Pancreas (tissue), 10 donors: ENCODE measurements around the gene KCNMB4. TPM values are rescaled to one million over a fixed set of nuclear protein-coding genes. Genes with fewer than 3 reads are reported as not detected.

Source experiments
- ATAC-seq, 4 donors: fragments of 200-7000 bp; cut with Tn5 transposase; one replicate each; pipeline versions ENCODE4 v1.8.0 to v1.9.1; 2020; ENCODE audit warnings: mild to moderate bottlenecking in 4 of 4, moderate library complexity in 4 of 4
- DNase-seq, 6 donors: peaks; one replicate each; pipeline ENCODE4 v3.0.0-alpha.2; 2020
- FAIRE-seq: peaks from 2 replicates; lab custom pipeline; 2012; peaks lifted over from hg19 to GRCh38; lab: Jason Lieb, UNC
- H3K27ac ChIP-seq, 4 donors: fragments of 200-600 bp; sonication (generic); 1 replicate in 3 of 4; 2 replicates in 1 of 4; pipeline versions ENCODE4 v1.5.0 to v1.8.0; 2020
- H3K27me3 ChIP-seq, 4 donors: fragments of 200-600 bp; one replicate each; pipeline ENCODE4 v1.8.0; 2021
- H3K36me3 ChIP-seq, 3 donors: fragments of 200-600 bp; sonication (generic) in 1 of 3; one replicate each; pipeline versions ENCODE4 v1.5.0 to v1.8.0; 2020 to 2021
- H3K4me1 ChIP-seq, 3 donors: fragments of 200-600 bp; one replicate each; pipeline ENCODE4 v1.8.0; 2021
- H3K4me3 ChIP-seq, 4 donors: fragments of 200-600 bp; sonication (generic) in 2 of 4; one replicate each; pipeline versions ENCODE4 v1.5.0 to v1.8.0; 2020 to 2021
- H3K9me3 ChIP-seq, 4 donors: fragments of 200-600 bp; one replicate each; pipeline ENCODE4 v1.8.0; 2021
- WGBS, 2 donors: extraction: QIAGEN DNeasy Blood & Tissue Kit; methylation state at CpG; one replicate each; pipeline ENCODE4 v1.1.7; 2013; 5-methylcytosine and 5-hydroxymethylcytosine counted together
- intact Hi-C, 3 donors: fragments of 100-400 bp; cut with DNase I; formaldehyde crosslinking; loops; one replicate each; pipeline versions ENCODE4 v1.11.1 to v1.14.2; 2022
- polyA plus RNA-seq, 2 donors: library from polyadenylated mRNA; stranded (reverse); fragments of 200-250 nt; gene quantifications; one replicate each; pipeline ENCODE4 v1.2.3, GENCODE V29; 2013
- total RNA-seq, 6 donors: library from RNA; stranded (reverse); fragmentation: NEBNext Ultra II Directional in 4 of 6; extraction: Animal tissue kit (Norgen Biotek cat#: 25700) in 4 of 6; gene quantifications; one replicate each; pipeline versions ENCODE4 v1.2.1 to v1.2.4, GENCODE V29; 2021 to 2023
- TF ChIP-seq, protein P1 (sequence below), 4 donors: fragments of 200-600 bp; sonication (generic) in 3 of 4; IDR thresholded peaks; one replicate each; pipeline versions ENCODE4 v1.5.0 to v1.8.0; 2021; ENCODE audit warnings: antibody characterized with exemption in 4 of 4
- donor health status: healthy with polysubstance abuse.
- donor health status: DM: no; HTN: no; CAD: no; lungs with moderate emphysema.
- donor health status: DM: no; HTN: no; CAD: no.
- donor health status: control.
- donor health status: control.
- donor health status: Bipolar disorder and iron deficiency.
- donor health status: DM: yes; HTN: yes; CAD: no.
- donor health status: DM: no; HTN: no; CAD: no.
- donor health status: DM: no; HTN: no; CAD: no.
- donor health status: DM: yes; HTN: yes; CAD: no.

The KCNMB4 gene
- total and polyA plus RNA-seq, 8 donors, result 0.12 to 1.1 (median 0.33) TPM

DNA sequence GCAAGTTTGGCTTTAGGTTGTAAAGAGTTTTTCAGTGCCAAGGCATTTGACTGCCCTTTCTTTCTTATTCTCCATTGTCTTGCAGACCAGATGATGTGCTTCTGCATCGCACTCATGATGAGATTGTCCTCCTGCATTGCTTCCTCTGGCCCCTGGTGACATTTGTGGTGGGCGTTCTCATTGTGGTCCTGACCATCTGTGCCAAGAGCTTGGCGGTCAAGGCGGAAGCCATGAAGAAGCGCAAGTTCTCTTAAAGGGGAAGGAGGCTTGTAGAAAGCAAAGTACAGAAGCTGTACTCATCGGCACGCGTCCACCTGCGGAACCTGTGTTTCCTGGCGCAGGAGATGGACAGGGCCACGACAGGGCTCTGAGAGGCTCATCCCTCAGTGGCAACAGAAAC lies 64.3 kb downstream of the KCNMB4 start:
- Histone ChIP-seq H3K9me3 (no peaks in the 10 kb centered on the region), H3K27me3 (no peaks in the 10 kb centered on the region), H3K4me3 (no peak overlapping the region), H3K4me1 (no peaks in the 10 kb centered on the region), H3K27ac (no peak overlapping the region), H3K36me3 (no peaks in the 10 kb centered on the region)
- no peak for ATAC-seq
- no peak for FAIRE-seq
- WGBS, 2 donors, result 86 to 88% methylated on average over 11 of the region's 11 CpGs
- no peak for DNase-seq
- TF ChIP-seq, protein P1, sequence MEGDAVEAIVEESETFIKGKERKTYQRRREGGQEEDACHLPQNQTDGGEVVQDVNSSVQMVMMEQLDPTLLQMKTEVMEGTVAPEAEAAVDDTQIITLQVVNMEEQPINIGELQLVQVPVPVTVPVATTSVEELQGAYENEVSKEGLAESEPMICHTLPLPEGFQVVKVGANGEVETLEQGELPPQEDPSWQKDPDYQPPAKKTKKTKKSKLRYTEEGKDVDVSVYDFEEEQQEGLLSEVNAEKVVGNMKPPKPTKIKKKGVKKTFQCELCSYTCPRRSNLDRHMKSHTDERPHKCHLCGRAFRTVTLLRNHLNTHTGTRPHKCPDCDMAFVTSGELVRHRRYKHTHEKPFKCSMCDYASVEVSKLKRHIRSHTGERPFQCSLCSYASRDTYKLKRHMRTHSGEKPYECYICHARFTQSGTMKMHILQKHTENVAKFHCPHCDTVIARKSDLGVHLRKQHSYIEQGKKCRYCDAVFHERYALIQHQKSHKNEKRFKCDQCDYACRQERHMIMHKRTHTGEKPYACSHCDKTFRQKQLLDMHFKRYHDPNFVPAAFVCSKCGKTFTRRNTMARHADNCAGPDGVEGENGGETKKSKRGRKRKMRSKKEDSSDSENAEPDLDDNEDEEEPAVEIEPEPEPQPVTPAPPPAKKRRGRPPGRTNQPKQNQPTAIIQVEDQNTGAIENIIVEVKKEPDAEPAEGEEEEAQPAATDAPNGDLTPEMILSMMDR (IDR thresholded peaks at IDR 0.05), result no peak
- intact Hi-C loops, result no loop called here

DNA sequence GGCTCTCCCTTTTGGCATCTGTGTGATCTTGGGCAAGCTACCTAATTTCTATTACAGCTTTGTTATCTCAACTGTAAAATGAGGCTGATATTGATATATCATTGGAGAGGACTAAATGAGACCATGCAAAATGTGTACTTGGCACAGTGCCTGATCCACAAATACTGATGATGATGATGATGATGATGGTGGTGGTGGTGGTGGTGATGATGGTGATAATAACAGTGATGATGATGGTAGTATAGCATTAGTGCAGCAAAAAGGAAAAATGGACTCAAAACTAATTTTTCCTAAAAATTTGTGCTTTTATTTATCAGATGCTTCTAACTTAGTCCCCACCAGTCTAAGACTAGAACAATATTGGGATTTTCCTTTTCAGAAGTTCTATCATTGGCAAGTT lies 70.7 kb downstream of the KCNMB4 start:
- Histone ChIP-seq H3K4me3 (no peak overlapping the region), H3K4me1 (no peaks in the 10 kb centered on the region), H3K27me3 (no peaks in the 10 kb centered on the region), H3K27ac (no peak overlapping the region), H3K36me3 (no peaks in the 10 kb centered on the region), H3K9me3 (no peaks in the 10 kb centered on the region)
- TF ChIP-seq, protein P1 (IDR thresholded peaks at IDR 0.05), result no peak
- ATAC-seq (no peak), DNase-seq (no peak), FAIRE-seq (no peak)
- intact Hi-C loops, result no loop called here

DNA sequence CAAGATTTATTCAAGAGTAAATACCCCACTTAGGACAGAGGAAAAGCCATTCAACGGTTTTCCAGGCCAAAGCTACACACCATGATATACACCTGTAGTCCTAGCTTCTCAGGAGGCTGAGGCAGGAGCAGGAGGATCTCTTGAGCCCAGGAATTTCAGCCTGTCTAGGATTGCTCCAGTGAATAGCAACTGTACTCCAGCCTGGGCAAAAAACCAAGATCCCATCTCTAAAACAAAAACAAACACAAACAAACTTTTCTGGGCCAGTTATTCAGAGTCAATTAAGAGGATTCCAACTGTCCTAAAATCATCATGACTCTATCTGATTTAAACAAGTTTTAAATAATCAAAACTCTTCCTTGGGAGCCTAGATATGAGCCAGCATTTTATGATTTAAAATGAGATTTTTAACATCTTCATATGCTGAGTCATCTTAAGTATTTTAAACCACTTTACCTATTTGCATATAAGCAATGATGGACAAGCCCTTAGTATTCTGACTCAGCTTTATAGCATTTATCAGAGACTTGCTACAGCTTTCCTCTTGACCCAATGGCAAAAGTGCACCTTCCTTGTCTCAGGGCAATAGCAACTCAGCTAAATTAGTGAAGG lies 77.1 kb downstream of the KCNMB4 start:
- ATAC-seq (no peak), FAIRE-seq (no peak), DNase-seq (no peak)
- whole genome bisulfite sequencing, 2 donors, result 0% methylated on average over 1 of the region's 1 CpG
- TF ChIP-seq, protein P1 (IDR thresholded peaks at IDR 0.05), result no peak
- no peaks in the 10 kb centered on the region for H3K27me3 ChIP-seq
- intact Hi-C loops, result no loop called here
- no peak overlapping the region for H3K27ac ChIP-seq
- H3K4me1 ChIP-seq, result no peaks in the 10 kb centered on the region
- H3K36me3 ChIP-seq, result no peaks in the 10 kb centered on the region
- no peak overlapping the region for H3K4me3 ChIP-seq
- no peaks in the 10 kb centered on the region for H3K9me3 ChIP-seq

DNA sequence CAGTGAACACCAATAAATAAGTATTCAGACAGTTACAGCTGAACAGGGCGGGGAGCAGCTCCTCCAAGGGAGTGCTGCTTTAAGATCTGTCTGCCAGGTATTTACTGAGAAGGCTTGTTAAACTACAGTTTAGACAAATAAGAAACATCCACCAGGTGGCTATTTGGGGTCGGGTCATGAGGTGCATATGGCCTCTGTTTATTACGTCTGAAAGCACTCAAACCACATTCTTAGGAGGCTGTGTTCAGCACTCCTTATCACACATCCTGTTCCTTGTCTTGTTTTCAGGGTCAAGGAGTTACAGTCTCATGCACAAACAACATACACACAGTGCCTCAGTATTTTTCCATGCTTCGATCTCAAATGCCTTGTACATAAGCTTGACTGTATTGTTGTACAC lies 78.8 kb downstream of the KCNMB4 start:
- Histone ChIP-seq H3K9me3 (no peaks in the 10 kb centered on the region), H3K36me3 (no peaks in the 10 kb centered on the region), H3K4me1 (no peaks in the 10 kb centered on the region), H3K27me3 (no peaks in the 10 kb centered on the region), H3K4me3 (no peak overlapping the region), H3K27ac (no peak overlapping the region)
- intact Hi-C loops, result no loop called here
- no peak for FAIRE-seq
- ATAC-seq, result no peak
- DNase-seq, result no peak
- TF ChIP-seq, protein P1 (IDR thresholded peaks at IDR 0.05), result no peak
- 49 to 50% methylated on average over 4 of the region's 4 CpGs for WGBS, 2 donors

DNA sequence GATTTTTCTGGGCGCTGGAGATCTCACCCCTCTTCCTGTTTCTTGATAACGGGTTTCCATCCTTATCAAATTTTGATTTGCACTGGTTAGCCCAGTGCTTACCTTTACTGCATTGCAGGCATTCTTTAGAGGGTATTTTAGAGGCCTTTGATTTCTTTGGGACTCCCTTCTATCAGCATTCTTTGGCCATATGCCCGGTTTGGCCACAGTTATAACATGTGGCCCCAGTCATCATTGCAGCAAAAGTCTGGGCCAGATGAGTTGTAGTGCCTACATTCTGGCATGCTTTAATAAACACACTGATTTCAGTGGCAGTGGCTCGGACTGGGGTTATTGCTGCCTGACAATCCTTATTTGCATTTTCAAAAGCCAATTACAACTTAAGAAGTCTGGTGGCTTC lies 82.3 kb downstream of the KCNMB4 start:
- DNase-seq (no peak), FAIRE-seq (no peak), ATAC-seq (no peak)
- no peaks in the 10 kb centered on the region for H3K36me3 ChIP-seq
- TF ChIP-seq, protein P1 (IDR thresholded peaks at IDR 0.05), result no peak
- H3K9me3 ChIP-seq, result no peaks in the 10 kb centered on the region
- H3K27ac ChIP-seq, result no peak overlapping the region
- intact Hi-C loops, result no loop called here
- H3K27me3 ChIP-seq, result no peaks in the 10 kb centered on the region
- H3K4me1 ChIP-seq, result no peaks in the 10 kb centered on the region
- H3K4me3 ChIP-seq, result no peak overlapping the region
- WGBS, 2 donors, result 55 to 62% methylated on average over 4 of the region's 4 CpGs
